Measurements from ENCODE around the gene IL18. TPM values are rescaled to one million over a fixed set of nuclear protein-coding genes. Genes with fewer than 3 reads are reported as not detected.

The IL18 gene
- total RNA-seq, result 1 to 10 TPM; 2.7 to 7.2 (median 4.4) TPM
- long read RNA-seq, result 0 reads

- intact Hi-C loops (cut with DNase I), result no loop called here
- Histone ChIP-seq H3K36me3 (no peaks in the 10 kb centered on the region), H3K27me3 (no peaks in the 10 kb centered on the region), H3K4me1 (peaks cover 0 to 24% (median 6%) of the 10 kb centered on the region in 4 donors), H3K9me3 (no peaks in the 10 kb centered on the region), H3K4me3 (peak within 1 kb of the TSS in 2 of 3 donors; percentile 17 to 25), H3K27ac (peak within 1 kb of the TSS in 2 of 3 donors; percentile 8 to 9)
- DNase-seq, result peak; percentile 70 to 75 (median 71)
- peak; percentile 63 to 76 (median 70) for ATAC-seq
- TF ChIP-seq POLR2A (IDR thresholded peaks at IDR 0.05), result no peak
- peak in 1 of 4 donors; percentile 4 for TF ChIP-seq CTCF (IDR thresholded peaks at IDR 0.05)
- WGBS (ENCODE audit: insufficient coverage, low coverage, low lambda C conversion rate, missing lambda C conversion rate), result 38% methylated on average over 11 of the region's 12 CpGs
Observed at GRCh38 chr11:112163875-112164685, at the start of gene IL18. IL18 (minus strand) TSS chr11:112164094; CDS start chr11:112155053, 9,041 bp downstream.

- peaks cover 0 to under 1% (median 0%) of the 10 kb centered on the region in 4 donors for H3K36me3 ChIP-seq
- peak overlapping the region in 2 of 3 donors; percentile 80 to 96 for H3K27ac ChIP-seq
- ATAC-seq, result no peak
- no peak for TF ChIP-seq POLR2A (IDR thresholded peaks at IDR 0.05)
- H3K9me3 ChIP-seq, result no peaks in the 10 kb centered on the region
- intact Hi-C loops (cut with DNase I), result no loop called here
- H3K27me3 ChIP-seq, result no peaks in the 10 kb centered on the region
- H3K4me3 ChIP-seq, result no peak overlapping the region
- H3K4me1 ChIP-seq, result peaks cover 0 to 77% (median 18%) of the 10 kb centered on the region in 4 donors
- no peak for DNase-seq
Observed at GRCh38 chr11:112212710-112213109, 48.8 kb upstream of the IL18 start.

- H3K4me1 ChIP-seq, result peaks cover 0 to 73% (median 16%) of the 10 kb centered on the region in 4 donors
- WGBS (ENCODE audit: insufficient coverage, low coverage, low lambda C conversion rate, missing lambda C conversion rate), result 97% methylated on average over 3 of the region's 3 CpGs
Observed at GRCh38 chr11:112212290-112212689, 48.4 kb upstream of the IL18 start.

GRCh38 chr11:112211536-112211935 is 47.6 kb upstream of the IL18 start:
- Histone ChIP-seq H3K4me3 (no peak overlapping the region), H3K27me3 (no peaks in the 10 kb centered on the region), H3K4me1 (peaks cover 0 to 69% (median 14%) of the 10 kb centered on the region in 4 donors), H3K27ac (peak overlapping the region in 2 of 3 donors; percentile 80 to 96), H3K9me3 (no peaks in the 10 kb centered on the region), H3K36me3 (peaks cover 0 to 4% (median 0%) of the 10 kb centered on the region in 4 donors)
- ATAC-seq, result no peak
- 12% methylated on average over 2 of the region's 2 CpGs for WGBS (ENCODE audit: insufficient coverage, low coverage, low lambda C conversion rate, missing lambda C conversion rate)
- no peak for DNase-seq
- intact Hi-C loops (cut with DNase I), result no loop called here
- TF ChIP-seq POLR2A (IDR thresholded peaks at IDR 0.05) (no peak), CTCF (IDR thresholded peaks at IDR 0.05) (no peak)

More at GRCh38 chr11:112212290-112212689, 48.4 kb upstream of the IL18 start:
- Histone ChIP-seq H3K36me3 (peaks cover 0 to 4% (median 0%) of the 10 kb centered on the region in 4 donors), H3K4me3 (no peak overlapping the region), H3K27ac (peak overlapping the region in 2 of 3 donors; percentile 80 to 96), H3K9me3 (no peaks in the 10 kb centered on the region), H3K27me3 (no peaks in the 10 kb centered on the region)
- no peak for TF ChIP-seq CTCF (IDR thresholded peaks at IDR 0.05)
- TF ChIP-seq POLR2A (IDR thresholded peaks at IDR 0.05), result no peak
- DNase-seq (no peak), ATAC-seq (no peak)
- intact Hi-C loops (cut with DNase I), result no loop called here

GRCh38 chr11:112210890-112211289 is 47.0 kb upstream of the IL18 start:
- no peaks in the 10 kb centered on the region for H3K27me3 ChIP-seq
- peak overlapping the region; percentile 41 to 96 (median 62) for H3K27ac ChIP-seq
- ATAC-seq (peak; percentile 38 to 67 (median 60)), DNase-seq (no peak)
- 47% methylated on average over 1 of the region's 1 CpG for WGBS (ENCODE audit: insufficient coverage, low coverage, low lambda C conversion rate, missing lambda C conversion rate)
- H3K9me3 ChIP-seq, result no peaks in the 10 kb centered on the region
- H3K36me3 ChIP-seq, result peaks cover 0 to 4% (median 0%) of the 10 kb centered on the region in 4 donors
- TF ChIP-seq CTCF (IDR thresholded peaks at IDR 0.05), result no peak
- no peak for TF ChIP-seq POLR2A (IDR thresholded peaks at IDR 0.05)
- H3K4me3 ChIP-seq, result no peak overlapping the region
- intact Hi-C loops (cut with DNase I), result no loop called here
- H3K4me1 ChIP-seq, result peaks cover 0 to 64% (median 14%) of the 10 kb centered on the region in 4 donors

Data from right lobe of liver (tissue), 6 donors.